K562 (cell line): ENCODE measurements around the gene DPEP1. TPM values are rescaled to one million over a fixed set of nuclear protein-coding genes. Genes with fewer than 3 reads are reported as not detected.

ENCODE experiments used
- ADNP ChIP-seq: fragments of 200-800 bp; sonication (Bioruptor generic); IDR thresholded peaks from 2 replicates; pipeline ENCODE4 v1.6.1; 2016; ENCODE audit warnings: missing genetic modification characterization, missing compliant biosample characterization
- BACH1 ChIP-seq: fragments of 200-800 bp; sonication (Bioruptor generic); IDR thresholded peaks from 2 replicates; pipeline ENCODE4 v1.6.1; 2016; ENCODE audit warnings: missing genetic modification characterization, missing compliant biosample characterization
- BRD4 ChIP-seq: fragments of 200-600 bp; sonication (generic); IDR thresholded peaks from 2 replicates; pipeline ENCODE4 v1.6.1; 2017; ENCODE audit warnings: inconsistent platforms
- CHD4 ChIP-seq: fragments of 200-600 bp; sonication (generic); IDR thresholded peaks from 3 replicates; pipeline ENCODE4 v1.6.1; 2012; ENCODE audit warnings: low read depth, mild to moderate bottlenecking, mixed read lengths, low read length, inconsistent platforms; ENCODE audit not compliant: insufficient read depth, insufficient replicate concordance, poor library complexity, severe bottlenecking
- CREM ChIP-seq: IDR thresholded peaks from 2 replicates; pipeline ENCODE4 v1.6.1; 2014; ENCODE audit warnings: antibody characterized with exemption, low read depth
- DMBX1 ChIP-seq: fragments of 250-450 bp; sonication (Bioruptor Pico); IDR thresholded peaks from 2 replicates; pipeline ENCODE4 v1.8.0; 2022; ENCODE audit warnings: inconsistent platforms, mild to moderate bottlenecking, moderate library complexity, borderline replicate concordance
- JUN ChIP-seq, 2 experiments: sonication (generic) in 1 of 2; formaldehyde crosslinking in 1 of 2; IDR thresholded peaks; 2 replicates each; pipeline versions ENCODE4 v1.6.1 to v1.8.0; 2012 to 2022; ENCODE audit warnings: borderline replicate concordance in 2 of 2, mild to moderate bottlenecking in 2 of 2, improper control_type of control experiment in 1 of 2, low read depth in 1 of 2, low read length in 1 of 2, missing genetic modification reagents in 1 of 2
- MAZ ChIP-seq, 2 experiments: fragments of 450-650 bp in 1 of 2; sonication (generic) in 1 of 2; formaldehyde crosslinking; IDR thresholded peaks in 1 of 2; conservative IDR thresholded peaks in 1 of 2; 2 replicates each; pipeline versions ENCODE4 v1.4.0 to v1.5.0; 2020; ENCODE audit warnings: mild to moderate bottlenecking in 1 of 2, missing genetic modification reagents in 1 of 2
- MXI1 ChIP-seq: IDR thresholded peaks from 2 replicates; pipeline ENCODE4 v1.6.1; 2011; ENCODE audit warnings: low read depth, mild to moderate bottlenecking, improper control_type of control experiment, low read length
- NELFE ChIP-seq: IDR thresholded peaks from 2 replicates; pipeline ENCODE4 v1.6.1; 2011; ENCODE audit warnings: mild to moderate bottlenecking; ENCODE audit not compliant: insufficient read depth, insufficient read length
- PTBP1 ChIP-seq: fragments of 200-400 bp; formaldehyde crosslinking; IDR thresholded peaks from 2 replicates; pipeline ENCODE4 v1.6.1; 2017; ENCODE audit warnings: low read depth, low read length
- SRSF1 ChIP-seq: fragments of 200-400 bp; formaldehyde crosslinking; IDR thresholded peaks from 2 replicates; pipeline ENCODE4 v1.6.1; 2017; ENCODE audit warnings: mild to moderate bottlenecking, low read depth, low read length, moderate library complexity
- ZMIZ1 ChIP-seq, 2 experiments: fragments of 150-350 bp in 1 of 2; IDR thresholded peaks; 2 replicates each; pipeline ENCODE4 v1.6.1; 2012 to 2016; ENCODE audit warnings: low read depth in 2 of 2, low read length in 2 of 2, mild to moderate bottlenecking in 1 of 2, moderate library complexity in 1 of 2
- ZNF134 ChIP-seq: fragments of 250-450 bp; sonication (Bioruptor Pico); conservative IDR thresholded peaks from 2 replicates; pipeline ENCODE4 v1.4.0; 2020
- ZNF217 ChIP-seq: sonication (generic); formaldehyde crosslinking; IDR thresholded peaks from 2 replicates; pipeline ENCODE4 v1.8.0; 2022; ENCODE audit warnings: mild to moderate bottlenecking, missing genetic modification reagents
- ZNF354B ChIP-seq: fragments of 250-450 bp; sonication (Bioruptor Pico); IDR thresholded peaks from 2 replicates; pipeline ENCODE4 v1.4.0; 2020
- polyA plus RNA-seq, 8 experiments: library from polyadenylated mRNA; depleted of rRNA in 4 of 8; stranded (reverse) in 5 of 8; unstranded in 3 of 8; fragments of >200 nt; fragmentation: Nextera tagmentation in 2 of 8; fragmentation: Illumina TruSeq in 1 of 8; extraction: Ambion mirVana in 2 of 8; extraction: Trizol in 1 of 8; gene quantifications; 2 replicates each; pipeline versions ENCODE4 v1.2.1 to v1.2.3, GENCODE V29; 2011 to 2014; ENCODE audit warnings: inconsistent platforms in 1 of 8, missing spikeins in 1 of 8
- total RNA-seq, 7 experiments: library from RNA; depleted of rRNA in 6 of 7; stranded (reverse); fragments of >200 nt in 6 of 7; fragmentation: Illumina TruSeq in 2 of 7; extraction: Trizol in 2 of 7; gene quantifications; 2 replicates each; pipeline versions ENCODE4 v1.2.1 to v1.2.3, GENCODE V29; 2011 to 2021; ENCODE audit warnings: low replicate concordance in 1 of 7
- TF ChIP-seq, protein P1 (sequence below): fragments of 200-800 bp; sonication (Bioruptor generic); IDR thresholded peaks from 2 replicates; pipeline ENCODE4 v1.6.1; 2017; ENCODE audit warnings: missing genetic modification characterization, missing compliant biosample characterization

Gene DPEP1
- total and polyA plus RNA-seq, 9 of the 15 experiments (the other 6 are each of a cell fraction or from before 2014, with no cell fraction given), result 0.14 to 0.31 (median 0.20) TPM; not detected in 6

- TF ChIP-seq JUN (IDR thresholded peaks at IDR 0.05; ENCODE audit: borderline replicate concordance, low read depth, low read length) (no peak), JUN (CRISPR knock-in tag; IDR thresholded peaks at IDR 0.05; ENCODE audit: borderline replicate concordance) (no peak), PTBP1 (peak; percentile 26; the same call in 1 of the 2 replicates), MAZ (CRISPR knock-in tag; conservative IDR thresholded peaks at IDR 0.05 in 1 of 2, IDR thresholded peaks at IDR 0.05 in 1 of 2) (peak; percentile 7 to 35; a peak in 2 of 4 replicates), ZMIZ1 (IDR thresholded peaks at IDR 0.05; ENCODE audit: low read depth in 2 of 2, low read length in 2 of 2) (no peak), NELFE (no peak), DMBX1 (no peak), CHD4 (no peak), BRD4 (no peak), ZNF134 (no peak), ZNF354B (CRISPR knock-in tag) (no peak), CREM (0 out of 2 replicates have a peak, but pooled peaks have one; percentile 5), ZNF217 (no peak), BACH1 (tag) (no peak), MXI1 (no peak), ADNP (tag) (peak; percentile 37; the same call in 1 of the 2 replicates), SRSF1 (0 out of 2 replicates have a peak, but pooled peaks have one; percentile 63)
- TF ChIP-seq, protein P1, sequence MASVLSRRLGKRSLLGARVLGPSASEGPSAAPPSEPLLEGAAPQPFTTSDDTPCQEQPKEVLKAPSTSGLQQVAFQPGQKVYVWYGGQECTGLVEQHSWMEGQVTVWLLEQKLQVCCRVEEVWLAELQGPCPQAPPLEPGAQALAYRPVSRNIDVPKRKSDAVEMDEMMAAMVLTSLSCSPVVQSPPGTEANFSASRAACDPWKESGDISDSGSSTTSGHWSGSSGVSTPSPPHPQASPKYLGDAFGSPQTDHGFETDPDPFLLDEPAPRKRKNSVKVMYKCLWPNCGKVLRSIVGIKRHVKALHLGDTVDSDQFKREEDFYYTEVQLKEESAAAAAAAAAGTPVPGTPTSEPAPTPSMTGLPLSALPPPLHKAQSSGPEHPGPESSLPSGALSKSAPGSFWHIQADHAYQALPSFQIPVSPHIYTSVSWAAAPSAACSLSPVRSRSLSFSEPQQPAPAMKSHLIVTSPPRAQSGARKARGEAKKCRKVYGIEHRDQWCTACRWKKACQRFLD (CRISPR knock-in tag), result no peak
Measured at GRCh38 chr16:89565506-89566372, 47.7 kb upstream of the DPEP1 start (continued).
